Hindlimb muscle (tissue), 1 donor: Measurements from ENCODE around the gene ZNF292. TPM values are rescaled to one million over a fixed set of nuclear protein-coding genes. Genes with fewer than 3 reads are reported as not detected.
A peak's percentile ranks its signal among the peaks of the same experiment; 100 is the strongest.
"Not testable (repeated sequence)": the region's sequence is repeated elsewhere in the genome, so short reads cannot be mapped to it uniquely, and the experiment has no call there.

ENCODE experiments used
- DNase-seq: peaks from one replicate; pipeline ENCODE4 v3.0.0-alpha.2; 2013
- polyA plus RNA-seq: library from polyadenylated mRNA; unstranded; fragments of 120-200 nt; gene quantifications from one replicate; pipeline ENCODE4 v1.2.1, GENCODE V29; 2013; ENCODE audit not compliant: insufficient read length

Gene ZNF292
- polyA plus RNA-seq, 1 donor = 16.9 TPM

GRCh38 chr6:87279196-87279595 lies 123.8 kb downstream of the ZNF292 start:
- no peak for DNase-seq

GRCh38 chr6:87281426-87281825 lies 126.1 kb downstream of the ZNF292 start:
- no peak for DNase-seq

GRCh38 chr6:87282743-87283142 lies 127.4 kb downstream of the ZNF292 start:
- DNase-seq = no peak

- DNase-seq = no peak
These were observed 128.1 kb downstream of the ZNF292 start for GRCh38 chr6:87283461-87283860.

- no peak for DNase-seq
These were observed 131.9 kb downstream of the ZNF292 start for GRCh38 chr6:87287251-87287650.

- no peak for DNase-seq
These were observed 134.2 kb downstream of the ZNF292 start for GRCh38 chr6:87289571-87289970.

- DNase-seq = peak; percentile 6
These were observed 136.5 kb downstream of the ZNF292 start for GRCh38 chr6:87291883-87292282.

- no peak for DNase-seq
These were observed 138.2 kb downstream of the ZNF292 start for GRCh38 chr6:87293526-87293925.

GRCh38 chr6:87297119-87297518 lies 141.8 kb downstream of the ZNF292 start:
- no peak for DNase-seq

- not testable (repeated sequence) for DNase-seq
These were observed 145.9 kb downstream of the ZNF292 start for GRCh38 chr6:87301277-87301676.

- no peak for DNase-seq
These were observed 153.6 kb downstream of the ZNF292 start for GRCh38 chr6:87308970-87309369.

- DNase-seq = no peak
These were observed 157.5 kb downstream of the ZNF292 start for GRCh38 chr6:87312860-87313259.

Other genes with a start within 250 kb of the ZNF292 start
- not detected for gene HTR1E, start 218.0 kb upstream of the ZNF292 start, polyA plus RNA-seq
- gene CGA, start 60.5 kb upstream of the ZNF292 start, polyA plus RNA-seq = 0.54 TPM
- gene SMIM8, start 167.0 kb downstream of the ZNF292 start, polyA plus RNA-seq = 10.7 TPM
- not detected for gene GJB7, start 173.7 kb downstream of the ZNF292 start, polyA plus RNA-seq
- 2.0 TPM for gene C6orf163, start 189.2 kb downstream of the ZNF292 start, polyA plus RNA-seq